IPS-11a (cell line): Measurements from ENCODE around the gene TGFBR1.

Experiments used
- H3K4me3 ChIP-seq: one replicate; pipeline ENCODE4 v1.5.1; 2013; ENCODE audit warnings: low read depth, low read length, control low read depth

TGFBR1 gene

GRCh38 chr9:99130069-99130468 is 25.2 kb downstream of the TGFBR1 start:
- no peak overlapping the region for H3K4me3 ChIP-seq

- no peak overlapping the region for H3K4me3 ChIP-seq
These were observed 28.2 kb downstream of the TGFBR1 start for GRCh38 chr9:99133145-99133544.

- H3K4me3 ChIP-seq, result no peak overlapping the region
These were observed 30.0 kb downstream of the TGFBR1 start for GRCh38 chr9:99134893-99135341.

- H3K4me3 ChIP-seq, result no peak overlapping the region
These were observed 30.5 kb downstream of the TGFBR1 start for GRCh38 chr9:99135456-99135855.

- H3K4me3 ChIP-seq, result no peak overlapping the region
These were observed 32.3 kb downstream of the TGFBR1 start for GRCh38 chr9:99137225-99137624.

- no peak overlapping the region for H3K4me3 ChIP-seq
These were observed 33.0 kb downstream of the TGFBR1 start for GRCh38 chr9:99137891-99138290.

- H3K4me3 ChIP-seq, result no peak overlapping the region
These were observed 33.7 kb downstream of the TGFBR1 start for GRCh38 chr9:99138424-99139284.

- no peak overlapping the region for H3K4me3 ChIP-seq
These were observed 35.0 kb downstream of the TGFBR1 start for GRCh38 chr9:99139868-99140267.

- no peak overlapping the region for H3K4me3 ChIP-seq
These were observed 35.9 kb downstream of the TGFBR1 start for GRCh38 chr9:99140685-99141314.

- H3K4me3 ChIP-seq, result no peak overlapping the region
These were observed 36.9 kb downstream of the TGFBR1 start for GRCh38 chr9:99141849-99142248.

- no peak overlapping the region for H3K4me3 ChIP-seq
These were observed 37.4 kb downstream of the TGFBR1 start for GRCh38 chr9:99142275-99142674.

- no peak overlapping the region for H3K4me3 ChIP-seq
These were observed 38.7 kb downstream of the TGFBR1 start for GRCh38 chr9:99143655-99144054.

- H3K4me3 ChIP-seq, result no peak overlapping the region
These were observed 40.1 kb downstream of the TGFBR1 start for GRCh38 chr9:99144966-99145365.

- H3K4me3 ChIP-seq, result no peak overlapping the region
These were observed 41.7 kb downstream of the TGFBR1 start for GRCh38 chr9:99146574-99146973.

GRCh38 chr9:99147177-99147576 is 42.3 kb downstream of the TGFBR1 start:
- H3K4me3 ChIP-seq, result no peak overlapping the region

GRCh38 chr9:99150451-99151171 is 45.7 kb downstream of the TGFBR1 start:
- no peak overlapping the region for H3K4me3 ChIP-seq

- no peak overlapping the region for H3K4me3 ChIP-seq
These were observed 49.4 kb downstream of the TGFBR1 start for GRCh38 chr9:99154356-99154755.

- H3K4me3 ChIP-seq, result no peak overlapping the region
These were observed 50.8 kb downstream of the TGFBR1 start for GRCh38 chr9:99155736-99156135.

- no peak overlapping the region for H3K4me3 ChIP-seq
These were observed 53.7 kb downstream of the TGFBR1 start for GRCh38 chr9:99158629-99159028.

GRCh38 chr9:99160173-99160572 is 55.3 kb downstream of the TGFBR1 start:
- H3K4me3 ChIP-seq, result no peak overlapping the region

- H3K4me3 ChIP-seq, result no peak overlapping the region
These were observed 57.9 kb downstream of the TGFBR1 start for GRCh38 chr9:99162759-99163364.
